ENCODE data around the gene PTPRG.

The PTPRG gene

DNA sequence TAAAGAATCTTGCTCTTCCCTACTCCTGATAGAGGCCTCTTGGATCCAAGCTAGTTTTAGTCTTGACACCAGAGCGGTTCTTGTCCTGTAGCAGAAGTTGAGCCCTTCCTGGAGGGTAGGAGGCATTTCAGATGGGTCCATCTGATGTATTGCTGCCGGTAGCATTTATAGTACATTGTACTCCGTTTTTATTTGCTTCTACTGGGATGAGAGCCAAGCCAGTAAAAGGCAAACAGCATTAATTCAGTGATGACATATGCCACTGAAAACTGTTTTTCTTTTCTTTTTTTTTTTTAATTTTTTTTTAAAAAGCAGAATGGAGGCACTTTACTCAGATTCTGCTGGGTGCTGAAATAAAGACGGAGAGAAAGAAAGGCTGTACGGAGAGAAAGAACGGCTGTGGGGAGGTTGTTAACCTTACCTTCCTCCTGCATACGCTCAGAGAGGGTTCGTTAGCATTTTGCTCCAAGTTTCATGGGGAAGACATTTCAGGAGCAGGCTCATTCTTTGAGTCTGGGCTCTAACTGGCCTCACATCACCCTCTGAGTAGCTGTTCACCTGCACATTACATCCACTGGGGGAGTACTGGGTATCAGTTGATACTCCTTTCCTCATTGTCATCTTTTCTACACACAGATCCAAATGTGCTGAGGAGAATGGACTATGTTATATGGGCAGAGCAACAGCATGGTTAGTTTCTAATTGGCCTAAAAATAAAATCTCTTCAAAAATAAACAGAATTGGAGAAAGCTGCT, 650.5 kb downstream of the PTPRG start:
- H3K4me3 ChIP-seq (replicated peaks; ENCODE audit: low read depth, low read length): no peak overlapping the region
- H3K27me3 ChIP-seq (replicated peaks; ENCODE audit: control insufficient read depth, insufficient read depth, low read length): no peaks in the 10 kb centered on the region
- H3K36me3 ChIP-seq (ENCODE audit: control insufficient read depth, insufficient read depth, low read length): no peaks in the 10 kb centered on the region
- TF ChIP-seq, protein P1, sequence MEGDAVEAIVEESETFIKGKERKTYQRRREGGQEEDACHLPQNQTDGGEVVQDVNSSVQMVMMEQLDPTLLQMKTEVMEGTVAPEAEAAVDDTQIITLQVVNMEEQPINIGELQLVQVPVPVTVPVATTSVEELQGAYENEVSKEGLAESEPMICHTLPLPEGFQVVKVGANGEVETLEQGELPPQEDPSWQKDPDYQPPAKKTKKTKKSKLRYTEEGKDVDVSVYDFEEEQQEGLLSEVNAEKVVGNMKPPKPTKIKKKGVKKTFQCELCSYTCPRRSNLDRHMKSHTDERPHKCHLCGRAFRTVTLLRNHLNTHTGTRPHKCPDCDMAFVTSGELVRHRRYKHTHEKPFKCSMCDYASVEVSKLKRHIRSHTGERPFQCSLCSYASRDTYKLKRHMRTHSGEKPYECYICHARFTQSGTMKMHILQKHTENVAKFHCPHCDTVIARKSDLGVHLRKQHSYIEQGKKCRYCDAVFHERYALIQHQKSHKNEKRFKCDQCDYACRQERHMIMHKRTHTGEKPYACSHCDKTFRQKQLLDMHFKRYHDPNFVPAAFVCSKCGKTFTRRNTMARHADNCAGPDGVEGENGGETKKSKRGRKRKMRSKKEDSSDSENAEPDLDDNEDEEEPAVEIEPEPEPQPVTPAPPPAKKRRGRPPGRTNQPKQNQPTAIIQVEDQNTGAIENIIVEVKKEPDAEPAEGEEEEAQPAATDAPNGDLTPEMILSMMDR (IDR thresholded peaks at IDR 0.05; ENCODE audit: insufficient read depth, low read length, poor library complexity, severe bottlenecking): no peak
- DNase-seq (ENCODE audit: extremely low read depth, insufficient read length): no peak

DNA sequence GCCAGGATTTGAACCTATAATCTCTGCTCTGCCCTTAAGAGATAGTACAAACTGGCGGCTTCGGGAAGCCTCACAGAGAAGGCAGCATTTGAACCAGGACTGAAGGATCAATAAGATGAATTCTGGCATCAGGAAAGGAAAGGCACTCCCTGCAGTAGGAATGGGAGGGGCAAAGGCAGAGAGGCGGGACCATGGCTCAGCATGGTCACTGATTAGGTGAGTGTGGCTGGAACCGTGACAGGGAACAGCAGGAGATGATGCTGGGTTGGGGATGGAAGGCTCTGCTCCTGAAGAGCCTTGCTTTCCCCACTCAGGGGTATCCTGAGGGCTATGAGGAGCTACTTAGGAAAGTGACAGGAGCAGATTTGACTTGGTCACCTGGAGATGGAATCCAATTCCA, 653.5 kb downstream of the PTPRG start:
- no peaks in the 10 kb centered on the region for H3K36me3 ChIP-seq (ENCODE audit: control insufficient read depth, insufficient read depth, low read length)
- TF ChIP-seq, protein P1 (IDR thresholded peaks at IDR 0.05; ENCODE audit: insufficient read depth, low read length, poor library complexity, severe bottlenecking): no peak
- no peak for DNase-seq (ENCODE audit: extremely low read depth, insufficient read length)
- H3K27me3 ChIP-seq (replicated peaks; ENCODE audit: control insufficient read depth, insufficient read depth, low read length): no peaks in the 10 kb centered on the region
- H3K4me3 ChIP-seq (replicated peaks; ENCODE audit: low read depth, low read length): no peak overlapping the region

GRCh38 chr3:62220616-62221015, 659.2 kb downstream of the PTPRG start:
- H3K27me3 ChIP-seq (replicated peaks; ENCODE audit: control insufficient read depth, insufficient read depth, low read length): no peaks in the 10 kb centered on the region
- TF ChIP-seq, protein P1 (IDR thresholded peaks at IDR 0.05; ENCODE audit: insufficient read depth, low read length, poor library complexity, severe bottlenecking): no peak
- no peak for DNase-seq (ENCODE audit: extremely low read depth, insufficient read length)
- no peak overlapping the region for H3K4me3 ChIP-seq (replicated peaks; ENCODE audit: low read depth, low read length)
- no peaks in the 10 kb centered on the region for H3K36me3 ChIP-seq (ENCODE audit: control insufficient read depth, insufficient read depth, low read length)

DNA sequence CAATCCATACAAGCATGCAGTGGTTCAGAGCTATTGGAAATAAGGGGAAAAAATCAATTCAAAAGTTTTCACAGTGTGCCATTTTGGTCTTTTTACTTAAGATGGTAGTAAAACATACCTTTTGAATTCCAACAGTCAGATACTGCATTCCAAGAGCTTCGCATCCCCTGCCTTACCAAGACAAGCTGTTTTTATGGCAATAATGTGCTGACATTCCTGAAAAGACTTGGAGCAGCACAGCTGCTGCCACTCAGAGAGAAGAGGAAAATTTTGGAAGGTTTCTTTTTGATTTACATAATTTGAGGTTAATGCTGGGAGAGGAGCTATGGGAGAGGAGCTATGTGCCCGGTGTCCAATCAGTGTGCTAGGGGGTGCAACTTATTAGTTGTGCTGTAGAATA, 663.7 kb downstream of the PTPRG start:
- no peak for DNase-seq (ENCODE audit: extremely low read depth, insufficient read length)
- Histone ChIP-seq H3K27me3 (replicated peaks; ENCODE audit: control insufficient read depth, insufficient read depth, low read length) (no peaks in the 10 kb centered on the region), H3K4me3 (replicated peaks; ENCODE audit: low read depth, low read length) (no peak overlapping the region), H3K36me3 (ENCODE audit: control insufficient read depth, insufficient read depth, low read length) (no peaks in the 10 kb centered on the region)
- TF ChIP-seq, protein P1 (IDR thresholded peaks at IDR 0.05; ENCODE audit: insufficient read depth, low read length, poor library complexity, severe bottlenecking): no peak

DNA sequence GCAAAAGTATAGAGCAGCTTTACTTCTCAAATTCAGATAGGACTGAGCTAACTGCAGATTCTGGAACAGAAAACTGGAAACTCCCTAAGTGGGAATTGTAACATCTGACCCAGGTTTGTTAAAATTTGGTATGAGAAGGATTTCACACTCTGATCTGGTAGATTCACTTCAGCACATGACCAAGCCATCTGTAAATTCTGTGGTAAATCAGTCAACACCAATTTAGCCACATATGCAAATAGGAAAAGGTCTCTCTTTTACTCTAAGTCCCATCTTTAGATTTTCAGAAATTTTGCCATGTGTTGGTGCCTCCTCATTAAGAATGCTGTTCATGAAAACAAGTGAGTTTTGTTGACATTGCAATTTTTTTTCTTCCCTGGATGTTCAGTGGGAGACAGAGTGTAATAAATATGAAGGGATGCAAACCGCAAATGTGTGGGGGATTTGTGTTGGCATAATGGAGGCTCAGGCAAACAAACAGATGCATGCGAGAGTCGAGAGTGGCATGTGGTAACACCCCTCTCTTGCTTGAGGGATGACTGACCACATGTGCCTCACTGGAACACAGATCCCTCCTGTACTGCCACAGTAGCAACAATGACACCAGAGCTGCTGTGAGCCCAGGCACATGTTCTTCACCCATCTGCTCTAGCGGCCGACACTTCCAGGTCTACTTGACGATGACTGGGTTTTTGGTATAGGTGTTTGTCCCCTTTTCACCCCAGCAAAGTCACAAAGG, 665.4 kb downstream of the PTPRG start:
- Histone ChIP-seq H3K4me3 (replicated peaks; ENCODE audit: low read depth, low read length) (no peak overlapping the region), H3K36me3 (ENCODE audit: control insufficient read depth, insufficient read depth, low read length) (no peaks in the 10 kb centered on the region), H3K27me3 (replicated peaks; ENCODE audit: control insufficient read depth, insufficient read depth, low read length) (no peaks in the 10 kb centered on the region)
- DNase-seq (ENCODE audit: extremely low read depth, insufficient read length): no peak
- TF ChIP-seq, protein P1 (IDR thresholded peaks at IDR 0.05; ENCODE audit: insufficient read depth, low read length, poor library complexity, severe bottlenecking): no peak
